Neuronal stem cell (in vitro differentiated cells): Measurements from ENCODE around the gene CYP1A2.
"Not testable (repeated sequence)": the region's sequence is repeated elsewhere in the genome, so short reads cannot be mapped to it uniquely, and the experiment has no call there.

ENCODE experiments used
- DNase-seq: peaks from one replicate; pipeline ENCODE4 v3.0.0-alpha.2; 2013; ENCODE audit warnings: low spot score
- H2AFZ ChIP-seq: one replicate; pipeline ENCODE4 v1.6.1; 2013; ENCODE audit warnings: mild to moderate bottlenecking, low read length, inconsistent platforms
- H2AK5ac ChIP-seq: 2 replicates; pipeline ENCODE4 v1.6.1; 2013; ENCODE audit warnings: low read depth, mild to moderate bottlenecking, inconsistent platforms, low read length, moderate library complexity, mixed read lengths
- H2BK120ac ChIP-seq: 2 replicates; pipeline ENCODE4 v1.6.1; 2013; ENCODE audit warnings: low read depth, mild to moderate bottlenecking, inconsistent platforms, low read length, moderate library complexity, mixed read lengths
- H2BK12ac ChIP-seq: one replicate; pipeline ENCODE4 v1.6.1; 2013; ENCODE audit warnings: low read length, inconsistent platforms
- H2BK15ac ChIP-seq: 2 replicates; pipeline ENCODE4 v1.6.1; 2013; ENCODE audit warnings: mild to moderate bottlenecking, low read length, inconsistent platforms, mixed read lengths
- H2BK5ac ChIP-seq: one replicate; pipeline ENCODE4 v1.6.1; 2013; ENCODE audit warnings: inconsistent platforms, mild to moderate bottlenecking, low read length, moderate library complexity
- H3K14ac ChIP-seq: one replicate; pipeline ENCODE4 v1.6.1; 2013; ENCODE audit warnings: low read length, inconsistent platforms
- H3K18ac ChIP-seq: 2 replicates; pipeline ENCODE4 v1.6.1; 2013; ENCODE audit warnings: low read length, inconsistent platforms
- H3K23ac ChIP-seq: 2 replicates; pipeline ENCODE4 v1.6.1; 2013; ENCODE audit warnings: low read depth, mild to moderate bottlenecking, mixed read lengths, low read length, inconsistent platforms; ENCODE audit not compliant: poor library complexity
- H3K27ac ChIP-seq: replicated peaks from 3 replicates; pipeline ENCODE4 v1.5.1; 2013; ENCODE audit warnings: low read length, inconsistent platforms
- H3K27me3 ChIP-seq, 3 experiments: 2 replicates each; pipeline ENCODE4 v1.6.1; 2013; ENCODE audit warnings: low read length in 3 of 3, mild to moderate bottlenecking in 2 of 3, inconsistent platforms in 1 of 3, low read depth in 1 of 3, mixed read lengths in 1 of 3, moderate library complexity in 1 of 3; ENCODE audit not compliant: control insufficient read depth in 3 of 3, insufficient read depth in 3 of 3
- H3K36me3 ChIP-seq, 2 donors: replicated peaks in 1 of 2; 2 replicates each; pipeline ENCODE4 v1.6.1; 2013; ENCODE audit warnings: low read length in 2 of 2; ENCODE audit not compliant: control insufficient read depth in 2 of 2, insufficient read depth in 2 of 2
- H3K4ac ChIP-seq: 2 replicates; pipeline ENCODE4 v1.6.1; 2013; ENCODE audit warnings: inconsistent platforms, mild to moderate bottlenecking, low read length, moderate library complexity
- H3K4me1 ChIP-seq, 2 donors: 1 replicate in 1 of 2; 2 replicates in 1 of 2; pipeline ENCODE4 v1.6.1; 2013; ENCODE audit warnings: low read length in 2 of 2, low read depth in 1 of 2; ENCODE audit not compliant: control insufficient read depth in 2 of 2, insufficient read depth in 1 of 2
- H3K4me2 ChIP-seq: one replicate; pipeline ENCODE4 v1.6.1; 2013; ENCODE audit warnings: mild to moderate bottlenecking, low read length, inconsistent platforms; ENCODE audit not compliant: insufficient read depth, poor library complexity, severe bottlenecking
- H3K4me3 ChIP-seq, 2 donors: 2 replicates each; pipeline ENCODE4 v1.5.1; 2013; ENCODE audit warnings: low read length in 2 of 2, mild to moderate bottlenecking in 2 of 2, inconsistent platforms in 1 of 2, moderate library complexity in 1 of 2
- H3K79me1 ChIP-seq: one replicate; pipeline ENCODE4 v1.6.1; 2013; ENCODE audit warnings: low read depth, mild to moderate bottlenecking, inconsistent platforms, low read length, moderate library complexity
- H3K9ac ChIP-seq: one replicate; pipeline ENCODE4 v1.6.1; 2013; ENCODE audit warnings: mild to moderate bottlenecking, low read depth, low read length, inconsistent platforms; ENCODE audit not compliant: poor library complexity
- H3K9me3 ChIP-seq, 2 donors: replicated peaks in 1 of 2; 2 replicates each; pipeline versions ENCODE3 to v1.6.1; 2013; ENCODE audit warnings: low read length in 2 of 2, mild to moderate bottlenecking in 2 of 2, inconsistent platforms in 1 of 2, low read depth in 1 of 2, mixed read lengths in 1 of 2, moderate library complexity in 1 of 2; ENCODE audit not compliant: control insufficient read depth in 2 of 2, insufficient read depth in 1 of 2
- H4K8ac ChIP-seq: one replicate; pipeline ENCODE4 v1.6.1; 2013; ENCODE audit warnings: low read depth, mild to moderate bottlenecking, inconsistent platforms, low read length, moderate library complexity
- H4K91ac ChIP-seq: one replicate; pipeline ENCODE4 v1.6.1; 2013; ENCODE audit warnings: low read length, low read depth, mild to moderate bottlenecking, inconsistent platforms; ENCODE audit not compliant: poor library complexity
- whole genome bisulfite sequencing, 2 donors: extraction: QIAGEN DNeasy Blood & Tissue Kit; methylation state at CpG; one replicate each; pipeline ENCODE4 v1.1.7; 2013; ENCODE audit warnings: missing lambda C conversion rate in 2 of 2, mixed read lengths in 1 of 2; ENCODE audit not compliant: insufficient read length in 2 of 2, insufficient replicate concordance in 1 of 2; ENCODE audit errors: extremely low coverage in 2 of 2; 5-methylcytosine and 5-hydroxymethylcytosine counted together

CYP1A2 gene

DNA sequence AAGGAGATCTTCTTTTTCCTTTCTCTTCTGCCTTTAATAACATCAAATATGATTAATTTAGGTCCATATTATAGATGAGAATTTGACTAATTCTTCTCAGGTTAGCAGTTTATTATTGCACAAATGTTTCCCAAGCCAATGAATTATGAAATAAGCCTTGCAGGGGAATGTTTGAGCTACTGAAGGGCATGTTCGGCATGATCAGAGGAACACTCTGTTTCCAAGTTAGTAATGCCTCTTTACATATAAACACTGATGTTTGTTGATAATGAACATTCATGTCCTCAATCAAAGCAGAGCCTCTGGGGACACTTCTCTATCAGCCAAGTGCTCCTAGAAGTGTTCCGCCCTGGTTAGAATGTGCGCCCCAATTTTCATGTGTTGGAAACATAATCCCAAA is 13.3 kb upstream of the CYP1A2 start:
- H3K18ac ChIP-seq, result no peak overlapping the region

DNA sequence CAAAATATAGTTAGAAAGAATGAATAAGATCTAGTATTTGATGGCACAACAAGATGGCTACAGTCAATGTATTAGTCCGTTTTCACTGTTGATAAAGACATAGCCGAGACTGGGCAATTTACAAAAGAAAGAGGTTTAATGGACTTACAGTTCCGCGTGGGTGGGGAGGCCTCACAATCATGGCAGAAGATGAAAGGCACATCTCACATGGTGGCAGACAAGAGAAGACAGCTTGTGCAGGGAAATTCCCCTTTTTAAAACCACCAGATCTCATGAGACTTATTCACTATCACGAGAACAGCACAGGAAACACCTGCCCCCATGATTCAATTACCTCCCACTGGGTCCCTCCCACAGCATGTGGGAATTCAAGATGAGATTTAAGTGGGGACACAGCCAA is 10.4 kb upstream of the CYP1A2 start:
- no CpG with 5 or more reads among the region's 5 CpGs for WGBS, 2 donors
- not testable (repeated sequence) for H3K27ac ChIP-seq, H3K9ac ChIP-seq, H3K14ac ChIP-seq, H2AK5ac ChIP-seq, H3K4me3 ChIP-seq, H4K8ac ChIP-seq, H3K23ac ChIP-seq, H2AFZ ChIP-seq, H3K36me3 ChIP-seq, H2BK12ac ChIP-seq, H3K9me3 ChIP-seq, H3K18ac ChIP-seq, H4K91ac ChIP-seq, H3K4me2 ChIP-seq, H3K4ac ChIP-seq, H2BK120ac ChIP-seq, H2BK15ac ChIP-seq, DNase-seq, H3K4me1 ChIP-seq, H3K79me1 ChIP-seq, H2BK5ac ChIP-seq
- peaks cover 0 to 22% (median under 1%) of the 10 kb centered on the region in 3 experiments for H3K27me3 ChIP-seq

More for the DNA sequence above, 13.3 kb upstream of the CYP1A2 start:
- no peak overlapping the region for H3K14ac ChIP-seq
- DNase-seq, result no peak
- H3K23ac ChIP-seq, result no peak overlapping the region
- H4K8ac ChIP-seq, result no peak overlapping the region
- no peak overlapping the region for H2BK12ac ChIP-seq
- H3K9ac ChIP-seq, result no peak overlapping the region
- no peak overlapping the region for H3K4ac ChIP-seq
- H3K4me1 ChIP-seq, result no peaks in the 10 kb centered on the region
- H3K27ac ChIP-seq, result no peak overlapping the region
- H3K4me3 ChIP-seq, result no peak overlapping the region
- H3K79me1 ChIP-seq, result no peaks in the 10 kb centered on the region
- H2BK5ac ChIP-seq, result no peak overlapping the region
- no peak overlapping the region for H2BK15ac ChIP-seq
- no peak overlapping the region for H3K4me2 ChIP-seq
- H3K36me3 ChIP-seq, result no peaks in the 10 kb centered on the region
- no peak overlapping the region for H2AK5ac ChIP-seq
- peaks cover 0 to 48% (median 3%) of the 10 kb centered on the region in 3 experiments for H3K27me3 ChIP-seq
- H4K91ac ChIP-seq, result no peak overlapping the region
- no CpG with 5 or more reads among the region's 3 CpGs for WGBS, 2 donors
- no peaks in the 10 kb centered on the region for H3K9me3 ChIP-seq
- H2BK120ac ChIP-seq, result no peak overlapping the region
- H2AFZ ChIP-seq, result no peak overlapping the region

DNA sequence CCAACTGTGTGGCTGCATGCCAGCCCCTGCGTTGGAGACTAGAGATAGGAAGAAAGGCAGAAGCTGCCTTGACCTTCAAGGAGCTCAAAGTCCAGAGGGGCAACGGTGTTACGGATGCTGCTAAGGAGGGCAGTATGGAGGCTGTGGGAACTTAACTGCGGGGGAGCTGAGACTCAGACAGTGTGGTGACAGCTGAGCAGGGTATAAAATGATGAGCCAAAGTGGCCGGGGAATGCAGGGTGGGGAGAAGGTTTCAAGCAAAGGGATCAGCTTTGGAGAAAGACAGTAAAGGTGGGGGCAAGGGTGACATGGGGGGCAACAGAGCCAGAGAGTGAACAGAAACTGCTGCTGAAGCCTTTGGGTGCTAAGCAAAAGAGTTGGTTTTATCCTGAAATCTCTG is 6.2 kb upstream of the CYP1A2 start:
- Histone ChIP-seq H3K4me1 (no peaks in the 10 kb centered on the region), H2BK12ac (no peak overlapping the region), H3K36me3 (no peaks in the 10 kb centered on the region), H3K9me3 (no peaks in the 10 kb centered on the region), H2BK15ac (no peak overlapping the region), H2BK5ac (no peak overlapping the region), H3K4ac (no peak overlapping the region), H3K4me3 (peak overlapping the region in 1 of 2 donors; percentile 3), H3K9ac (no peak overlapping the region), H3K27me3 (peaks cover 0 to 6% (median 2%) of the 10 kb centered on the region in 3 experiments), H2BK120ac (no peak overlapping the region), H3K23ac (no peak overlapping the region), H3K14ac (no peak overlapping the region), H3K18ac (no peak overlapping the region), H3K79me1 (no peaks in the 10 kb centered on the region), H2AFZ (no peak overlapping the region), H2AK5ac (no peak overlapping the region), H3K27ac (no peak overlapping the region), H4K91ac (no peak overlapping the region), H4K8ac (no peak overlapping the region), H3K4me2 (no peak overlapping the region)
- WGBS, 2 donors, result no CpG with 5 or more reads among the region's 5 CpGs
- DNase-seq, result no peak

DNA sequence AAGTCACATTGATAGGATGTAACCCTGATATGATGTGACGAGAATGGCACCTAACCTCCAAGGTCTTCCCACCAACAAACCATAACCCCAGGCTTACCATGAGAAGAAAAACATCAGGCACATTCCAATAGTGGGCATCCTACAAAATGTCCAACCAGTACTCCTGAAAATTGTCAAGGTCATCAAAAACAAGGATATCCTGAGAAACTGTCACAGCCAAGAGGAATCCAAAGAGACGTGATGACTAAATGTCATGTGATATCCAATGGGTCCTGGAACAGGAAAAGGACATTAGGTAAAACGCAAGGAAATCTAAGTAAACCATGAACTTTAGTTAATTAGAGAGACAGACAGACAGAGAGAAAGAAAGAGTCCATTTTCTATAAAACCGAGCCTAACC is 2.3 kb upstream of the CYP1A2 start:
- H3K4me2 ChIP-seq, result no peak overlapping the region
- DNase-seq, result no peak
- H2AK5ac ChIP-seq, result no peak overlapping the region
- H3K23ac ChIP-seq, result no peak overlapping the region
- no peak overlapping the region for H2BK15ac ChIP-seq
- H2BK120ac ChIP-seq, result no peak overlapping the region
- no peaks in the 10 kb centered on the region for H3K36me3 ChIP-seq
- no peak overlapping the region for H3K4me3 ChIP-seq
- no peak overlapping the region for H3K27ac ChIP-seq
- H2BK12ac ChIP-seq, result no peak overlapping the region
- H3K27me3 ChIP-seq, result peaks cover 0 to 27% (median 21%) of the 10 kb centered on the region in 3 experiments
- no peaks in the 10 kb centered on the region for H3K9me3 ChIP-seq
- peaks cover 0 to 11% of the 10 kb centered on the region in 2 donors for H3K4me1 ChIP-seq
- H3K4ac ChIP-seq, result no peak overlapping the region
- H3K18ac ChIP-seq, result no peak overlapping the region
- H3K9ac ChIP-seq, result no peak overlapping the region
- H2BK5ac ChIP-seq, result no peak overlapping the region
- H3K14ac ChIP-seq, result no peak overlapping the region
- no CpG with 5 or more reads among the region's 4 CpGs for WGBS, 2 donors
- H4K91ac ChIP-seq, result no peak overlapping the region
- no peak overlapping the region for H4K8ac ChIP-seq
- no peaks in the 10 kb centered on the region for H3K79me1 ChIP-seq
- no peak overlapping the region for H2AFZ ChIP-seq
